Stimulated activated CD8-positive, alpha-beta memory T cell treated with anti-CD3 and anti-CD28 coated beads, Interleukin-12 subunit alpha, Interleukin-12 subunit beta, amount 100 ng/mL, for 24 hours (primary cell): Measurements from ENCODE around the gene DGKG.

Experiments used
- DNase-seq: peaks from one replicate; pipeline ENCODE4 v3.0.0-alpha.2; 2020; ENCODE audit errors: extremely low read depth

The DGKG gene

DNA sequence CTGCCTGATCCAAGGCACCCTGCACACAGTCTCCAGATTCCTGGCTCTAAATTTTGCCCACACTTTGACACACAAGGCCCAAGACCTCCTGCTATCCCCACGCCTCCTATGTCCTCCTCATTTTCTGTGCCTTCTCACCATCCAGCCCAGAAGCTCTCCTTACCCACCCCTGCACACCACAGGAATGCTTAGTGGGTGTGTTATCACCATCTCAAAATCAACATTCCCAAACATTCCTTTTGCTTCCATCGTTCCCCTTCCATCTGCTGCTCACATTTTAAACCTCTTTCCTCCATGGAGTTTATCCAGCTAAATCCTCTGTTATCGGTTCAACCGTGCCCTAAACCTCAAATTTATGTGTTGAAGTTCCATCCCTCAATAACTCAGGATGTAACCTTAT, 43.9 kb downstream of the DGKG start:
- DNase-seq: no peak

DNA sequence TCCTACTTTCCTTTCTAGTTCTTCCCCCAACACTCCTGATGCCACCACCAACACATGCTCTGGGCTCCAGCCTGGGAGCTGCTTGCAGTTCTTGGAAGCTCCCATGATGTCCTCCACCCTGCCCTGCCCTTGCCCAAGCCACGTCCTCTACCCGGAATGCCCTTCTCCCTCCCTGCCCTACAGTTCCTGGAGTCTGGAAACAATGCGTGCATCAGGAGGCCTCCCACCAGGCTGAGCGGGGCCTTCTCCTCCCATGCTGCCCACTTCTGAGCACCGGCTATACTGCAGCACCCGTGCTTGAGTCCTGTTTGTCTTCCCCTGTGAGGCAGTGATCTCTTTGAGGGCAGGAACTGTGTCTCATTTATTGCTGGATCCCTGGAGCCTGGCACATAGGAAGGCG, 44.6 kb downstream of the DGKG start:
- no peak for DNase-seq

DNA sequence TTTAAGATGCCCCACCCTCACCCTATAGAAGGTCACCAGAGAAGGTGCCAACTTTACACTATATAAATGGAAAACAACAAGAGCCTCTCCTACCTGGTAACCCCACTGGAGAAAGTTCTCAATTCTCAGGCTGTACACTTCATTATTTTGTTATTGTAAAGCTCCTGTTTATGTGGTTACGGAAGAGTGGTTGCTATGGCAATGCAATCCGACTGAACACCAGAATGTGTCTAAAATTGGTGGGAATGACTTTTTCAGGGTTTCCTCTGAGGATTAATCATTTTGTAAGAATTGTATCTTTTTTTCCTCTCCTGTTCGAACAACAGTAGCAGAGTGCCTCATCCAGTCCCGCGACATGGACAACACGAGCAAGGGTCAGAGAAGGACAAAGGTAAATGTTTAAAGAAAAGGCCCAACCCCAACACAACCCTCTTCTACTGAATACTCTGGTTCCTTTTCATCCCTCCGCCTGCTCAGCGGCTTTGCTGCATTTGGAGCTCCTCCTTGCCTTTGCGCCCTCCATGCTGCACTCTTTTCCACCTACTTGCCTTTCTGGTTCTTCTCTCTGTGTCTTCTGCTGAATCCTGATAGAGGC, 45.3 kb downstream of the DGKG start:
- DNase-seq: no peak

DNA sequence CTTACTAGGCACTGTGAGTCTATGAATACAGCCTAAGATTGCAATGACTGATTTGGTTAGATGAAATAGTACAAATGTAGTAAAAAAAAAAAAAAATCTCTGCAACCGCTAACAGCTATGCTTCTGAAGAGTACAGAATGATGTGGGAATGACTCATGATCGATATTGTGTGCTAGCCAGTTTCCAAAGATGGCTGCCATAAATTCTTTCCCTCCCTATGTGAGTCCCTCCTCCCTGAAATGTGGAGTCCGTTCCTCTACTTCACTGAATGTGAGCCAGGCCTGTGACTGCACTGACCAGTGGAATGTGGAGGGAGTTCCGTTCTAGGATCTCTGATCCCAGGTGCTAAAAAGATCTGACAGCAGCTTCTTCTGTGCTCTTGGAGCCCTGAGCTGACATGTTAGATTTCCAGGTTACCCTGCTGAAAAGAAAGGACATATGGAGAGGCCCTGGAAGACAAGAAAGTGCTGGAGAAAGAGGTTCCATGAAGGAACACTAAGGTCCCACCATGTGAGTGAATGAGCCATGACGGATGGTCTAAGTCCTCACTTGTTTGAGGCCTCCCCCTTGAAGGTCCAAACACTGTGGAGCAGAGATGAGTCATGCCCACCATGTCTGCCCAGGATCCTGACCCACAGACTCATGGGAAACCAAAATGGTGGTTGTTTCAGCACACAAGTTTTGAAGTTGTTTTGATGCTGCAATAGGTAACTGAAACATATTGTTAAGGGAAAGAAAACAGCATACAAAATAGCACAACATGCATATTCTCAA, 46.3 kb downstream of the DGKG start:
- no peak for DNase-seq

DNA sequence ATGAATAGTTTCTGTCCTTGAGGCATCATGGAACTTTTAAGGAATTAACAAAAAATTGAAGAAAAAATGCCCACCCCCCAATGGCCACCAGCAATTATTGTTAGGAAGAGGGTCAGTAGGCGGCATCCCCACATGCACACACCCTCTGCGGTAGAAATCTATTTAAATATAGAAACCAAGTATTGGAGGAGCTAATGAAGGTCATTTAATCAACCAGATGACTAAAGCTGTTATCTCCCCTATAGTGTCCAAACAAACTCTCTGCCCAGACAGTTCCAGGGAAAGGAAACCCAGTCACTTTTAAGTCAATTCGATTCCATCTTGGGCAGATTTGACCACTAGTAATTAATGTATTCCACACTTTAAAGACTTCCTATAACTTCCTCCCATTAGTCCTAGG, 47.1 kb downstream of the DGKG start:
- no peak for DNase-seq

DNA sequence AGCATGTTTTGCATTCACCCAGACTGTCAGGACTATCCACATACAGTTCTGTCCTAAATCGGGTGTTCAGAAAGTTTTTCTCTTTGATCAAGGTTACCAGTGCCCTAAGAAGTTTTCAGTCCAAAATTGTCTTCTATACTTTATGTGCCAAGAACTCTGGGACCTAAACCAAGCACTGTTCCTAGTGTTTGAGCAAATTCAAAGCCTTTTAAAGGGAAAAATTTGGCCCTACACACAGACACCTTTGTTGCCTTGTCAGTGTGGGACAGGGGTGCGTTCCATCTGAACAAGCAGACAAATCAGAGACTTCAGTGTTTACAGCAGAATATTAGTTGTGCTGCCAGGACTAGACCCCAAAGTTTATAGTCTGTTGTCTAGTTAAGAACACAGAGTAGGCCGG, 50.6 kb downstream of the DGKG start:
- no peak for DNase-seq

DNA sequence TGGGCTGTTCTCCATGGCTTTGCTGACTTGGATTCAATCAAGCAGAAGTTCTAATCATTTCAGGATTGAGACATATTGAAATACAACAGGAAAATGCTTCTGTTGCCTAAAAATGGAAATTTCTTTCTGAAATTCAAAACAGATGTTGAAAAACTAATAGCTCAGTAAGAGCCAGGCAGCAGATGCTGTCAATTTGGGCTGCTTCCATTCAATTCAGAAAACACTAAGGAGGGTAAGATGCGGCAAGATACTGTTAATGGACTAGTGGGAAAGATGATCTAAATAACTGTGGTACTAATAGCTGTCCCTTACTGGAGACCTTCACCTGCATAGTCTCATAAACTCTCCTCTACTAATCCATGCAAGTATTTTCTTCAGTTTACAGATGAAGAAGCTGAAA, 53.5 kb downstream of the DGKG start:
- DNase-seq: no peak

DNA sequence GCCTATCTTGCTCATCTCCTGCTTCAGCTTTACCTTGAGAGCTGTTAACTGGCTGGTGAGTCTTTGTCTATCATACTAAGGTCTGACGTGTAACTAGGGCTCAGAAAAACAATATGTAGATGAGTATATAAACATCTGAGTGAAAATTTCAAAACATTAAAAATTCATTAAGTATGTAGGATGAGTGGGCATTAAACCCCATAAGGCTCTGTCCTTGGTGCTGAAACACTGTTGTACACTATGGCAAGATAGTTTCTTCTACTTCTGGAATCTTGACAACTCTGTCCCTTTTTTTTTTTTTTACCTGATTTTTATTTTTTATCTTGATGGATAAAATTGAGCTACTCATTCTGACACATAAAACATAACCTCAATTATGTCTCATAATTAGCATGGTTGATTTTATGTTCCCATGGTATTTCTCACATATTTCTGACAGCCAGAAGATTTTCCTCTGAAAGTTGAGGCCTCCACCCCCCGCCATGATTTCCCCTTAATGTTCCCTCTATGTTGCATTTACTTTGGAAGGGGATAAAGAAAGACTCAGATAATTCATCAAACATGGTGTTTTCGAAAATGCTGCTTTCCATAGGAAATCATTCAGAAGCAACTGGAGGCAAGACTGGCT, 54.3 kb downstream of the DGKG start:
- no peak for DNase-seq

DNA sequence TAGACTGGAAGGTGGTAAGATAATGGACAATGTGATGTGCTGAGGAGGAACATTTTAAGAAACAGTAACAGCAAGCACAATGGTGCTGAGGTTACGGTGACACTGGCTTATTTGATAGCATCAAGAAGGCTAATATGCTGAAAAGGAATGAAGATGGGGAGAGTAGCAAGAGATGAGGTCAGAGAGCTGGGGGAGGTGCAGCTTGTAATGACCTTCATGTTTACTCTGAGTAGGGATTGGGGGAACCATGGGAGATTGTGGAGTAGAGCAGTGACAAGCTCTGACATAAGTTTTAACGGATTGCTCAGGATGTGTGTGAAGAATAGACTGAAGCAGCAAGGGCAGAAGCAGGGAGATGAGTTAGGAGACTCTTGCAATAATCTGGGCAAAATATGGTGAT, 56.7 kb downstream of the DGKG start:
- no peak for DNase-seq

DNA sequence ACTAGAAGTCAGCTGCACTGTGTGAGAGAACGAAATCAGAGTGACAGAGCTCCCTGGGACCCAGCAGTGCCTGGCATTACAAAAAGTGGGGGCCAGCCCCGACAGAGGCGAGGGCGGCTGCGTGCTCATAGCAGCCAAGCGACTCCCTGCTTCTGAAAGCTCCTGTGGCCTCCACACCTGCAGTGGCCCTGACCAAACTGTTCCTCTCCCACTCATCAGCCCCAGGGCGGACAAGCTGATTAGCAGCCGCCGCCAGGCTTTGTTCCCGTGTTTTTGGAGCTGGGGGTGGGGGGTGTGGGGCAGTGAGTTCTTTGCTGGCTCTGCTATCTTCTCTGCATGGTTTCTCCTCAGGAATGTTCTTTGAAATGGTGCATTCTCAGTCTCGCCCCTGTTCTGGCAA, 58.1 kb downstream of the DGKG start:
- no peak for DNase-seq

DNA sequence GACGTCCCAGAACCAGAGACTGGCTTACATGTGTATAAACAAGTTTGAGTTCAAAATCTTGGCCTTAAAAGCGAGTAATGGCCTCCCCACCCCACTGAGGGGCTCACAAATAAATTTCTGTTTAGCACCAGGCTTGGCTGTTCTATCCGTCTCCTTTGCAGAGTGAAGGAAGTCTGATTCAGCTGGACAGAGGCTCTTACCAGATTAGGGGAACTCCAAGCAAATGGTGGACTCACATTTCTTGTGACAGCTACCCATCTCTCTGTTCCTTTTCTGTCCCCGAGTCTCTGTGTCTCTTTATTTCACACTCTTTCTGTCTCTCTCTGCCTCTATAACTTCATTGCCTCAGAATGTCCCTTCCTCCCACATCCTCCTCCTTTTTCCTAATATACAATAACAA, 62.7 kb downstream of the DGKG start:
- DNase-seq: no peak

DNA sequence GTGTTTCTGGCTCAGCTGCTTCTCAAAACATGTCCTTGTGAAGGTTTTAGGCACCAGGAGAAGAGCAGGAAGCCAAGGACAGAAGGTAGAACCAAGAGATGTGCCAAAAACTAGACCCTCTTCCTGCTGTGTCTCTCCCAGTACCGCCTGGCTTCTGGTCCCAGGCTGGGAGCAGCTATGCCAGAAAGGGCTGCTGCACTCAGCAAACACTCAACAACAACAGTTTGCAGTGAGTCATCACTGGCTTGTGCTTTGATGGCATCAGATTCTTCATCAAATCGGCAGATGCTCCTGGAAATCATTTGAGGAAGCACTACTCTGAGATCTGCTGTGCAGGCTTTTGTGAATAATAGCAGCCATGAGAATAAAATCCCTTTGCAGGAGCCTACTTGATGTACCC, 63.2 kb downstream of the DGKG start:
- no peak for DNase-seq

DNA sequence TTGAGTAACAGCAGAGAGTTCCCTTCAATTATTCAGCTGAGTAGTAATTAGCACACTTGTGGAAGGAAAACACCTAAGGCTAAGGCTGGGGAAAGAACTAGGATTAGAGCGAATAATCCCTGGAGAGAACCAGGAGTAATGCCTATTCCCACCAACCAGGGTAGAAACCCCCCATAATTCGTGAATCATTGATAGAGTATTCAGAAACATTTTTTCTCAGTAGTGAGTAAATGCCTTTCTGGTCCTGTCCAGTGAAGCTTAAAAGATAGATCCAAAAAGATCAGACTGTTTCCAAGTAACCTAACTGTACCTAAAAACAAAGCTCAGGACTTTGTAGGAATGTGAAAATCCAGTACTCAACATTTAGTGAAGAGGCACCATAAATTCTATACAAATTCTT, 71.2 kb downstream of the DGKG start:
- no peak for DNase-seq

DNA sequence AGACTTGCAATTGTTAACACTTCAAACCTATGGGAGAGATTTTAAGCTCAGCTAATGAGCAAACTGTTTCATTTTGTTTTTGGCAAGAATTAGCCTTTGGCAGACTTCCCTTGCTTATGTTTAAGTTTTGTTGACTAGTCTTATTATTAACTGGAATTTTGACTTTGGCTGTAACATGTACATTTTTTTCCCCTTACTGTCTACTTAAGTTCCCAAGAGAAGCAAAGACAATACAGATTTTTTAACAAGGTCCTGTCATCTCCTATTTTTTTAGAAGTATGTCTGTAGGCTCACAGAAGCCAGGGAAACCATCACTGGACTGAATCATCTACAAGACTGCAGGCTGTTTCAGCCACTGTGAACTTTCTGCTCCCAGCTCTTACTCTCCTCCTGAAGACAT, 74.3 kb downstream of the DGKG start:
- no peak for DNase-seq

DNA sequence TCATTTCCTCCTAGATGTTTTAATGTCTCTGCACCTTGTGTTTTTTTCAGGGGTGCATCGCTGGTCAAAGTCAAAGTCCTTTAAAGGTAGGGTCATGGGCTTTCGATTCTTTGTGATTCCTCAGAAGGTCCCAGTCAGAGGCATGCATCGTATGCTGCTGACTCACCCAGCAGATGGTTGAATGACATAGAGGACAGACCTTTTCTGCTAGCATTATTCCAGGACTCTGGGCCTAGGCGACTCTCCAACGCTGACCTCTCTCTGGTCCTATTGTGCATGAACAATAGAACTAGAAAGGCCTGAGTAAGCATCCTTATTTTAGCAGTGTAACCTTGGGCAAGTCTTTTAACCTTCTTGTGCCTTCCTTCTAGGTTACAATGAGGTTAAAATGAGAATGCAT, 75.9 kb downstream of the DGKG start:
- DNase-seq: no peak

DNA sequence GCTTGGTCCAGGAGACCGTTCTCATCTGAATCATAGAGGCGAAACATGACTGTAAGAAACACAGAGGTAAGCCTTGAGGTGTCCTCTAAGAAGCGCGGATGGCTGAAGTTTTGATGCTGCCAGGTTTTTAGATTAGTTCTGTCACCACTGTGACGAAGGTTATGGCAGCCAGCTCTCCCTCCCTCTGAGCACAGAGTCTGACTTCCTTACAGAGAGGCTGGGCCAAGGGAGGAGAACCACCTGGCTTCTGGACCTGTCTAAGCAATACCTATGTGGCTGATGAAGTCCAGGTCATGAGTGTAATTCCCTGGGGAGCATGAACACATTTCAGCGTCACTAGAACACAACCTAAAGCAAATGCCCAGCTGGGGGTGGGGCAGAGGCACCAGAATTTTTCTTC, 77.4 kb downstream of the DGKG start:
- no peak for DNase-seq

DNA sequence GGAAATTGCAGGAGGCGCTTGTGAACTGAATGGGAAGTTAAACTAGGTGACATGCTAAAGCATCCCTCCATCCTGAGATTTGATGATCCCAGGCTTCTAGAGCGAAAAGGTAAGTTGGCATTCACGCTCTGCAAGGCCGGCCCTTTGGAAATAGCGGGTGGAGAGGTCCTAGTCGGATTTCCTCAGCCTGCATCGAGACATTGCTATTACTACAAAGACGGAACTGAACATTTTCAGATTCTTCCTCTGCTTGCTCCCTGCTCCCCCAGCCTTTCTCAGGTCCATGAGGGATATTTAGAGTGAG, 77.7 kb downstream of the DGKG start:
- no peak for DNase-seq

DNA sequence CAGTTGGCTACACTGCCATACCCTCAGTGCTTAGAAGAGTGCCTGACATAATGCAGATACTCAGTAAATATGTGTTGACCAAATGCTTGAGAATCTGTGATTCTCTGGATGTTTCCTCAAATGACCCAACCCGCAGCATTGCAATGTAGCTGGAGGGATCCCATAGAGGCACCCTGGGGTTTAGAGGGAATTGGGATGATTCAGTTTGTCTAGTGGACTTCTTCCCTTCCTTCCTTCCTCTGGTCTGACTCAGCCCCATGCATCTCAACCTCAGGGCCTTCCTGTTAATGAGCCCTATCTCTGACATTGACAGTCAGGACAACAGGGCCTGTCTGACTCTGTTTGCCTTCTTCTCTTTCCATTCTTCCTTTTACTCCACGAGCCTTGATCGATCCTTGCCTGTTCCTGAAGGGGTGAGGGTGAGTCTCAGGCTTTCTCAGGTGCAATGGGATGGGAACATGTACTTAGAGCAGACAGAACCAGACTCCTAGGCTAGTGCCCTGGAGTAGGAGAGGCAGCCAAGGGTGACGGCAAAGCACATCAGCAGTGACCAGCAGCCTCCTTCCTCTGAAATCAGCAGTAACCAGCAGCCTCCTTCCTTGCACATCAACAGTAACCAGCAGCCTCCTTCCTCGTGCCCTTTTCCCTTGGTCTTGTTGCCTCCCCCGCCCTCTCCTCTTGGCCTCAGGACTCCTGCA, 78.2 kb downstream of the DGKG start:
- DNase-seq: no peak

DNA sequence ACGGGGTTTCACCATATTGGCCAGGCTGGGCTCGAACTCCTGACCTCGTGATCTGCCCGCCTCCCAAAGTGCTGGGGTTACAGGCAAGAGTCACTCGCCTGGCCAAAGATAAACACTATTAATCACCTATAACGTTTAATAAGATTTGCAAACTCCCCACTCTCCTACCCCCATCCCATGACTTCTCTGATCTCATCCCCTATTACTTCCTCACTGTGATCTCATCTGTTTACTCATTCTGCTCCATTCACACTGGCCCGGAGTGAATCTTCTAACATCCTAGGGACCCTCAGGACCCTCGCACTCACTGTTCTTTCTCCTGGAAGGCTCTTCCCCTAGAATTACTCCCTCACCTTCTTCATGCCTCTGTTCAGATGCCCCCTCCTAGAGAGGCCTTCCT, 78.9 kb downstream of the DGKG start:
- DNase-seq: no peak

DNA sequence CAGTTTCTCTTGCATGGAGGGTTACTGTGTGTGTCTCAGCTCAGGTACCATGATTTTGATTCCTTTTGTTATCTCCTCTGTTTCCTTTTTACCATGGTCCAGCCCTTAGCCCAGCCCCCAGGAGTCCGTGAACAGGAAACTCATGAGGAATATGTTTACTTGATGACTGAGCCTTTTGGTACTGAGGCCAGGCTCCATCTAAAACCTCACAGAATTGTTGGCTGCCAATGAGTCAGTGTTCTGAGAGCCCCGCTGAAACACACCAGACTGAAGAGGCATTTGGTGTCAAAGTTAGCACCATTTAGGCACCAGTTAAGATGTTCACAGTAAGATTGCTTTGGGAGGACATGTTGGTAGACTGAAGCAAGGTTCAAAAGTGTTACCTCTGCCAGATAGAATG, 80.9 kb downstream of the DGKG start:
- DNase-seq: no peak

DNA sequence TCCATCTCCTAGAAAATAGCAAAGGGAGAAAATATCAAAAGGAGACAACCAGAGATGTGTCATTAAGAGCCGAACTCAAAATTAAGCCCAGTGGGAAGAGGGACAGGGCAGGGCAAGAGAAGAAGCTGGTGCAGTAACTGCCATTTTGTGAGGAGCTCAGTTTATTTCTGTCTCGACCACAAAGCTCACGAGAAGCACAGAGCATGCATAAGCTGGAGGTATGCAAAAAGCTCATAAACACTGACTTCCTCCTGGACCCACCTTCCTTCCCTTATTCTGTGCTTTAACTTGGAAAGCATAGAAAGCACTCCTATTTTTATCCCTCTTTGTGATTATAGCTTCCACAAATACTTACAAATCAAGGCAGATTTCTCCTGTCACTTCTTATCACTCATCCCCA, 81.3 kb downstream of the DGKG start:
- no peak for DNase-seq

DNA sequence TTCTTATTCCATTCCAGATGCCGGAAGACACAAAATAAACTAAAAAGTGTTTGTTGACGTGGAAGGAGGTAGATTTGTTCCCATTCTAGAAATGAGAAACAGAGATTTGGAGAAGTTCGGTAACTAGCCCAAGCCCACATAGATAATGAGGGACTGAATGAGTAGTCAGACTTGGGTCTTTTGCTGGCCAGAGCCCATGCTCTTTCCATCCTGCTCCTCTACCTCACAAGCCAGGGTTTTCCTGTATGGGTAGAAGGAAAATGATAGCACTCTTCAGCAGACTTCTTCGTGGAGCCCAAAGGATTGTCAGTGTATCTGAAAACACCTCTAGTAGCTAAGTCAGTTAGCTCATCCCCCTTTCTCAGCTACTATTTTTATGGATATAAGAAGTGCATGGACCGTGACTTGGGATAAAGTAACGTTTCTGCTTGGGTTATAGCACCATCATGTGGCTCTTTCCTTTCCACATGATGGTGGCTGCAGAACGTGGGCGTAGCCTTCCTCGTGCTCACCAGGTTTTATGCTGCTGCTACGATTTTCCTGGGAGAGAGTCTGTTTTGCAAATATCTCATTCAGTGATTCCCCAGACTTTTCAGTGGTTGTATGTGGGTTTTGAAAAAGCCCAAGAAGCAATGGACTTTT, 84.6 kb downstream of the DGKG start:
- no peak for DNase-seq

DNA sequence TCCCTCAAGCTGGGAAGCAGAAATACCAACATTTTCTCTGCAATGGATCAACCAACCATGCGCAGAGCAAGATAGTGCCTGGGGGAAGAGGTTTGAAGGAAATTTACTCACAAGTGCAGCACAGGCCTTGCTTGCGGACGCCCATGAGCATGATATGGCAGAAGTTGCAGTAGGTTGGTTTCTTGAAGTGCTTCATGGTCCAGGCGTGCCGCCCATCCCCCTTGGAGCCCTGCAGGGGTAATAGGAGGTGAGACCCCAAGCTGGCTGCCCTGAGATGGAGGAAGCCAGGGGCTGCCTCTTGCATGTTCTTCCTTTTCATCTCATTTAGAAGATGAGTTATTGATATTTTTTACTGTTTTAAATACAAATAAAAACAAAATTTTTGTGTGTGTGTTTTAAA, 86.6 kb downstream of the DGKG start:
- no peak for DNase-seq
